BLaER1 (cell line): ENCODE results near the gene WWOX.
A peak's percentile ranks its signal among the peaks of the same experiment; 100 is the strongest.

Experiments
- H3K27ac ChIP-seq: shearing (Covaris generic); formaldehyde crosslinking; 2 replicates; pipeline ENCODE4 v1.8.1; 2022
- H3K27me3 ChIP-seq: shearing (Covaris generic); formaldehyde crosslinking; 2 replicates; pipeline ENCODE4 v1.8.1; 2022
- H3K36me3 ChIP-seq: shearing (Covaris generic); formaldehyde crosslinking; 2 replicates; pipeline ENCODE4 v1.8.1; 2022
- H3K4me1 ChIP-seq: shearing (Covaris generic); formaldehyde crosslinking; 2 replicates; pipeline ENCODE4 v1.8.1; 2022
- H3K4me2 ChIP-seq: shearing (Covaris generic); formaldehyde crosslinking; 2 replicates; pipeline ENCODE4 v1.8.1; 2022
- H3K4me3 ChIP-seq: shearing (Covaris generic); formaldehyde crosslinking; 2 replicates; pipeline ENCODE4 v1.8.1; 2022
- H3K9ac ChIP-seq: shearing (Covaris generic); formaldehyde crosslinking; 2 replicates; pipeline ENCODE4 v1.8.1; 2022
- H3K9me3 ChIP-seq: shearing (Covaris generic); formaldehyde crosslinking; 2 replicates; pipeline ENCODE4 v1.8.1; 2022
- H4K20me1 ChIP-seq: shearing (Covaris generic); formaldehyde crosslinking; 2 replicates; pipeline ENCODE4 v1.8.1; 2022
- Cebpa-rat ChIP-seq: shearing (Covaris generic); IDR thresholded peaks from 2 replicates; pipeline ENCODE4 v1.8.1; 2022

The WWOX gene

DNA sequence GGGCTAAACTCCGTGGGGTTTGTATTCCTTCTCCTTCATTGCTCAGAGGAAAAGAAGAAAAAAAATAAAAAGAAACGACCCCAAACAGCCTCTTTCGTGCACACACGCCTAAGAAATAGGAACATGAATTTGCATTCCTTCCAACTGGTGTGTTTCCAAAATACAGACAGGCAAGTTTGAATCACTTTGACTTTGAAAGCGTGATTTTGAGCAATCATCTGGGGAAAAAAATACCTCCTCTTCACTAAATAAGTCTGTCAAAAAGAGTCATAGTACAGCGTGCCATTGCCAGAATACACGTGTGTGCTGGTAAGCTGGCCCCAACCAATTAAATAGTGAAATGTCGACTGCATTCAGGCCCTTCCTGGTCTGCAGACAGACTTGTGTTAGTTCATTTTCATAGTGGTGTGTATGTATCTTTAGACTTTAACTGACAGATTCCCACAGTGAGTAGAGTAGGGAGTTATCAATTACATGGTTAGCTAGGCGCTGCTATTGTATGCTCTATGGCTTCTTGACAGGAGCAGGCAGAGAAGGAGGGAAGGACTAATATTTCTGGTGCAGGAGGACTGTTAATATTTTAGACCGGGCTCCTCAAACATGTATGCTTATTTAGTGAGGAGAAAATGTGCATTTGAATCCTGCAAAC is 882.8 kb downstream of the WWOX start:
- no peaks in the 10 kb centered on the region; the same call in 1 of the 2 replicates for H3K9me3 ChIP-seq
- no peak overlapping the region for H3K27ac ChIP-seq
- no peaks in the 10 kb centered on the region for H3K4me1 ChIP-seq
- H3K4me2 ChIP-seq: no peak overlapping the region
- no peaks in the 10 kb centered on the region for H3K27me3 ChIP-seq
- no peak overlapping the region for H3K4me3 ChIP-seq
- no peaks in the 10 kb centered on the region for H3K36me3 ChIP-seq
- no peak for TF ChIP-seq Cebpa-rat
- H4K20me1 ChIP-seq: no peaks in the 10 kb centered on the region
- H3K9ac ChIP-seq: no peak overlapping the region

DNA sequence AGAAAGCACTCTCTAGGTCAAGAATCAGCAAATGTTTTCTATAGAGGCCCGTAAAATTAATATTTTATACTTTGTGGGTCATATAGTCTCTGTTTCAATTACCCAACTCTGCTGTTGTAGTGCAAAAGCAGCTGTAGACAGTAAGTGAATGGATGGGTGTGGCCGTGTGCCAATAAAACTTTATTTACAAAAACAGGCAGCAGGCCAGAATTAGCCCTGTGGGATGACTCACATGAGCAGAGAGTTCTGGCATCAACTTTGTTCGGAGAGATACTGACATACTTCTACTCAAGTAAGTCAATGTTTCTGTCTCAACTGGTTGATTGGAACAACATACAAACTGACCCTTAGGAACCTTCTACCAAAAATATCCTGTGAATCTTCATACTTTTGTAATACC is 884.9 kb downstream of the WWOX start:
- Histone ChIP-seq H3K9me3 (no peaks in the 10 kb centered on the region; the same call in 1 of the 2 replicates), H3K36me3 (no peaks in the 10 kb centered on the region), H3K4me3 (no peak overlapping the region), H3K4me2 (no peak overlapping the region), H3K27me3 (no peaks in the 10 kb centered on the region), H3K4me1 (peaks cover 12% of the 10 kb centered on the region), H3K27ac (no peak overlapping the region), H3K9ac (no peak overlapping the region), H4K20me1 (no peaks in the 10 kb centered on the region)
- TF ChIP-seq Cebpa-rat: no peak

DNA sequence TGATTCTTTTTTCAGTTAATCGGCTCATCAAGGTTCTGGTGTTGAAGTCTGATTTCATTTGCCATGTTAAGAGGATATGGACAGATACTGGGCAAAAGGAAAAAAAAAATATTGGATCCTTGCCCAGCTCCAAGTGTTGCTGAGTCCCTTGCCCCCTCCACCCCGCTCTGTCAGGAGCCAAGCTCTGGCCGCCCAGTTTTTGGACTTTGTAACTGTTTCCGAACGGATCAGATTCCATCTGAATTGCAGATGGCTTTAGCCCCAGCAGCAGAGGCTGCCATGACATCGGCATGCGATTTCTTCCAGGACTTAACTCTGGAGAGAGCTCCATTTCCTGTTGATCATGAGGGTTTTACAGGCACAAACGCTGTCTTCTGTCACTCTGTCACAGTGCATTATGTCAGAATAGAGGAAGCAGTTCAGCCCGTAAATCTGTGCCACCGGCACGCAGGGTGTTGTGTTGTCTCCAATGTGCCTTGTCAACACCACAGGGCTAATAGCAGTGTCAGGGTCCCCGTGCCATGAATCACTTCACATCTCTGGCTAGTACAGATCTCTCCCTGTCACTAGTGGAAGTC is 885.5 kb downstream of the WWOX start:
- Histone ChIP-seq H3K9ac (no peak overlapping the region), H4K20me1 (no peaks in the 10 kb centered on the region), H3K4me2 (no peak overlapping the region), H3K27me3 (no peaks in the 10 kb centered on the region), H3K4me3 (no peak overlapping the region), H3K36me3 (no peaks in the 10 kb centered on the region), H3K4me1 (peaks cover 18% of the 10 kb centered on the region), H3K9me3 (no peaks in the 10 kb centered on the region; the same call in 1 of the 2 replicates), H3K27ac (no peak overlapping the region)
- no peak for TF ChIP-seq Cebpa-rat

DNA sequence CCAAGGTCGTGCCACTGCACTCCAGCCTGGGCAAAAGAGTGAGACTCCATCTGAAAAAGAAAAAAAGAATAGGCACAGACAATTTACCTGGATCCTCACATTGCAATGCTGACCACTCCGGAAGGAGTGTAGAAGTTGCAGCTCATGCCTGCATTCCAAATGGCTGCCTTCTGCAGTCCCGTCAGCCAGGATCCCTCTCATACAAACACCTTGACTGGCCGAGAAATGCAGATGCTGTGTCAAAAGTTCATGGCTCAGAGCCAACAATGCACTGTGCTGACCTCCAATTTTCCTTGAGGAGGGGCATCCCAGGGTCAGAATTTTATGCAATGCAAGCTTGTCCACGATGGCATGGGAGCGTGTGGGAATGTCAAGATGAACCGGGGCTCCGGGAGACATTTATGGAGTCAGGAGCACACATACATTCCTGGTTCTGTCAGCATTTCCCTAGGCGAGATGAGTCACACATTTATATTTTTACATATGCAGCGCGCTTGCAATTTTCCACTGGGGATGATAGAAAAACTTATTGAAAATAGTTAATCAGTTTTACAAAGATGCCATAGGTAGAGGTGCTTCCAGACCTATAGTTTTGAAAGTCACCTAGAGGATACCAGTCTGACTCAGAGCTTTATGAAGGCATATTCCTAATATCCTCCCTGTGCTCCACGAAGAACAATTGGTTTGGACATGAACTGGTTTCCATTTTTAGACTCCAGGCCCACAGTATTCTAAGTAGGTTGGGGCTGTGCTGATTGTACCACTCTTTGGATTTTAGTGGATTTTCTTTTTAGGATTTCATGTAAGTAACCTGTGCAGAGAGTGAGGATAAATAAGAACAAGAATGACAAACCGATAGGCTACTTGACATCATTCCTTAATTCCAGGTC is 886.5 kb downstream of the WWOX start:
- H3K9ac ChIP-seq: no peak overlapping the region
- H3K4me3 ChIP-seq: no peak overlapping the region
- no peaks in the 10 kb centered on the region; the same call in 1 of the 2 replicates for H3K9me3 ChIP-seq
- H3K27ac ChIP-seq: no peak overlapping the region
- H3K36me3 ChIP-seq: no peaks in the 10 kb centered on the region
- H4K20me1 ChIP-seq: no peaks in the 10 kb centered on the region
- no peak for TF ChIP-seq Cebpa-rat
- no peaks in the 10 kb centered on the region for H3K27me3 ChIP-seq
- H3K4me2 ChIP-seq: no peak overlapping the region
- peaks cover 27% of the 10 kb centered on the region for H3K4me1 ChIP-seq

DNA sequence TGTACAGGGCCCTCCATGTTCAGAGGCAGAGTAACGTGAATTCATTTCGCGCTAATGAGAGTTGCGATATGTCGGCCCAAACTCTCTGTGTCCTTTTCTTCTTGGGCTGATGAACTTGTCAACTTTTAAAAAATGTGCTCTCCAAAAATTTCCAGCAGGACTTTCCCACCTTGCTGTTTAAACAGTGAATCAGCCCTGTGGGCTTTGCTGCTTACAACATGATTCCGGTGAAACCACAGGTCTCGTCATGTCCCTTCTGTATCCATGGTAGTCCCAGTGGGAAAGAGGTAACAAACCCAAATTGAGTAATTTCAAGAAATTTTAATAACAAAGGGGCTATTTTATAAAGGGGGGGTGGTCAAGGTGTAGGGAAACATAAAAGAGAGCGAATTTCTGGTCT is 888.2 kb downstream of the WWOX start:
- H3K4me3 ChIP-seq: no peak overlapping the region
- no peak for TF ChIP-seq Cebpa-rat
- H3K9ac ChIP-seq: no peak overlapping the region
- peaks cover 27% of the 10 kb centered on the region for H3K4me1 ChIP-seq
- no peaks in the 10 kb centered on the region for H3K36me3 ChIP-seq
- no peak overlapping the region for H3K27ac ChIP-seq
- H3K27me3 ChIP-seq: no peaks in the 10 kb centered on the region
- H3K4me2 ChIP-seq: no peak overlapping the region
- H4K20me1 ChIP-seq: no peaks in the 10 kb centered on the region
- H3K9me3 ChIP-seq: no peaks in the 10 kb centered on the region; the same call in 1 of the 2 replicates

DNA sequence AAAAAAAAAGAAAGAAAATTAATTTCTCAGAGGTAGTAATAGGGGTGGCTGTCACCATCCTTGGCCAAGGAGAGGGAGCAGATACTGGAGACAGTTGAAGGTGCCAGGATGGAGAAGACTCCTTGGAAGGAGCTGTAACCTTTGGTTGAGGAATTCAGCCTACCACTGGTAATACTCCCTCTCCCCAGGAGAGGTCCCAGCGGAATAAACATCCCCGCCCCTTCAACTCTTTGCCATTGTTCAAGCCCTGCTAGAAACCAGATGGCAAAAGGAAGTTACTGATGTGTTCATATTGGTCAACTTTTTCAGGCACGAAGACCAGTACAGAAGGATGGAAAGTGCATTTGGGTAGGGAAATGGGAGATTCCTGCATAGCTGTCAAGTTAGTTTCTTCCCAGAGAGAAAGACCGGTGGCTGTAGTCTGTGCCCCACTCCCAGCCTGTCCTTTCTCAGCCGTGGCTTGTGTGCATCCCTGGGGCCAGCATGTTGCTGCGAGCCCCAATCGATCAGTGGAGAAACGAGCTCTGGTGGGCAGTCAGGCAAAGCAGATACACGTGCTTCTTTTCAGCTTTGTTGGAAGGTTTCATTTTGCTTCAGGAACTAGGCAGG is 889.0 kb downstream of the WWOX start:
- peak overlapping the region; percentile 36 for H3K4me2 ChIP-seq
- no peaks in the 10 kb centered on the region for H4K20me1 ChIP-seq
- no peak overlapping the region for H3K9ac ChIP-seq
- no peaks in the 10 kb centered on the region; the same call in 1 of the 2 replicates for H3K9me3 ChIP-seq
- peaks cover 27% of the 10 kb centered on the region for H3K4me1 ChIP-seq
- no peaks in the 10 kb centered on the region for H3K27me3 ChIP-seq
- TF ChIP-seq Cebpa-rat: no peak
- no peaks in the 10 kb centered on the region for H3K36me3 ChIP-seq
- H3K27ac ChIP-seq: no peak overlapping the region
- H3K4me3 ChIP-seq: no peak overlapping the region

DNA sequence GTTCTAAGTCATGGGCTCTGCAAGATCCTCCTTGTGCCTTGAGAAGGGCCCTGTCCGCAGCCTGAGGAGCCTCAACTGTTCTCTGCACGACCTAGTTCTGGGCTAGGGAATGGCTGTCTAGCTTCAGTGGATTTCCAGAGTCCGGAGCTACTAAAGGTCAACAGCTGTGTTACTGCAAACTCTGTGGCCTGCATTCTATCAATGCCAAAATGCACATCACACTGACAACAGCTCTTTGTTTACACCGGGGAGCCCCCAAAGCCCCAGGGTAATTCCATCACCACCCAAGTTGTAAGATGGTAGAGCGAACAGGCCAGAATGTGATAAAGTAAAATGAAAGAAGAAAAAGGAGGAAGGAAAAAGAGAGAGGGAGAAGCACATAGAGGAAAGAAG is 890.9 kb downstream of the WWOX start:
- Histone ChIP-seq H3K4me3 (no peak overlapping the region), H3K4me2 (peak overlapping the region; percentile 42), H3K9ac (no peak overlapping the region), H3K36me3 (no peaks in the 10 kb centered on the region), H4K20me1 (no peaks in the 10 kb centered on the region), H3K9me3 (no peaks in the 10 kb centered on the region), H3K27ac (no peak overlapping the region), H3K4me1 (peaks cover 28% of the 10 kb centered on the region), H3K27me3 (no peaks in the 10 kb centered on the region)
- no peak for TF ChIP-seq Cebpa-rat

DNA sequence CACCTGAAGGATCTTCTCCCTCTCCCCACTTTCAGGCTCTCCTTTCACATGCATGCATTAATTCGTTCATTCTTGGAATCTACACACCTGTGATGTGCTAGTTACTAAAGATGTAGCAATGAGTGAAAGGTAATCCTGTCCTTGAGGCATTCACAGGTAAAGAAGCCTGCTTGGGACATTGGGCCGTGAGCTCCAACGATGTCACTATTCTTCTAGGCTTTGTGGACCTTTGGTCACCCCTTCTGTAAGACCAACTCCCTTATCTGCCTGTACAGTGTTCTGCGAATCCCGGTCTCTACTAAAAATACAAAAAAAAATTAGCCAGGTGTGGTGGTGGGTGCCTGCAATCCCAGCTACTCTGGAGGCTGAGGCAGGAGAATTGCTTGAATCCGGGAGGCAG is 892.5 kb downstream of the WWOX start:
- no peak overlapping the region for H3K4me3 ChIP-seq

DNA sequence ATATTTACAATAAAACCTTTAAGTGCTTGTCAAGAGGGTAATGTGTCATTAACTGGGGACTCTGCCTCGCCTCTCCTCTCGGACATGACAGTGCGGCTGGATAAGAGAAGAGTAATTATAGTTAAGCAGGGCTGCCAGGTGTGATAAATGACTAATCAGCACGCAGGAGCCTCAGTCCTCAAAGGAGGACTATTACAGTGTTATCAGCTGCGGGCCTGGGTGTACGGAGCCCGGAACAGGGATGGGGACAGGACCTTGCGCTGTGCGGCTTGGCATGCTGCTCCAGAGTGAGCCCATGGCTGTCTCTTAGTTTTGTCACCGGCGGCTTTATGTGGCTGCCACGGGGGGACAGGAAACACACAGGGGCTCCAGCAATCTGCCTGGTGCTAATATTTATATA is 893.9 kb downstream of the WWOX start:
- peaks cover 29% of the 10 kb centered on the region for H3K4me1 ChIP-seq
- no peaks in the 10 kb centered on the region for H3K9me3 ChIP-seq
- H3K9ac ChIP-seq: no peak overlapping the region
- no peaks in the 10 kb centered on the region for H3K27me3 ChIP-seq
- H3K4me3 ChIP-seq: no peak overlapping the region
- H3K27ac ChIP-seq: no peak overlapping the region
- TF ChIP-seq Cebpa-rat: no peak
- no peaks in the 10 kb centered on the region for H3K36me3 ChIP-seq
- H4K20me1 ChIP-seq: no peaks in the 10 kb centered on the region
- H3K4me2 ChIP-seq: no peak overlapping the region

More for the DNA sequence above, 892.5 kb downstream of the WWOX start:
- Histone ChIP-seq H3K27me3 (no peaks in the 10 kb centered on the region), H3K4me2 (no peak overlapping the region), H3K4me1 (peaks cover 34% of the 10 kb centered on the region), H4K20me1 (no peaks in the 10 kb centered on the region), H3K9ac (no peak overlapping the region), H3K27ac (no peak overlapping the region), H3K36me3 (no peaks in the 10 kb centered on the region), H3K9me3 (no peaks in the 10 kb centered on the region)
- TF ChIP-seq Cebpa-rat: no peak
